ENCODE measurements around the gene ZBTB16. TPM values are rescaled to one million over a fixed set of nuclear protein-coding genes. Genes with fewer than 3 reads are reported as not detected.

Gene ZBTB16
- total and polyA plus RNA-seq, 2 of the 13 experiments (the other 11 are each of a cell fraction or from before 2014, with no cell fraction given) = not detected

GRCh38 chr11:114232400-114233059 is 173.0 kb downstream of the ZBTB16 start (continued):
- TF ChIP-seq HNF4A (CRISPR knock-in tag; IDR thresholded peaks at IDR 0.05) (peak; percentile 13; the same call in 1 of the 2 replicates), PHF20 (CRISPR knock-in tag; IDR thresholded peaks at IDR 0.05) (no peak)
- TF ChIP-seq, protein P1, sequence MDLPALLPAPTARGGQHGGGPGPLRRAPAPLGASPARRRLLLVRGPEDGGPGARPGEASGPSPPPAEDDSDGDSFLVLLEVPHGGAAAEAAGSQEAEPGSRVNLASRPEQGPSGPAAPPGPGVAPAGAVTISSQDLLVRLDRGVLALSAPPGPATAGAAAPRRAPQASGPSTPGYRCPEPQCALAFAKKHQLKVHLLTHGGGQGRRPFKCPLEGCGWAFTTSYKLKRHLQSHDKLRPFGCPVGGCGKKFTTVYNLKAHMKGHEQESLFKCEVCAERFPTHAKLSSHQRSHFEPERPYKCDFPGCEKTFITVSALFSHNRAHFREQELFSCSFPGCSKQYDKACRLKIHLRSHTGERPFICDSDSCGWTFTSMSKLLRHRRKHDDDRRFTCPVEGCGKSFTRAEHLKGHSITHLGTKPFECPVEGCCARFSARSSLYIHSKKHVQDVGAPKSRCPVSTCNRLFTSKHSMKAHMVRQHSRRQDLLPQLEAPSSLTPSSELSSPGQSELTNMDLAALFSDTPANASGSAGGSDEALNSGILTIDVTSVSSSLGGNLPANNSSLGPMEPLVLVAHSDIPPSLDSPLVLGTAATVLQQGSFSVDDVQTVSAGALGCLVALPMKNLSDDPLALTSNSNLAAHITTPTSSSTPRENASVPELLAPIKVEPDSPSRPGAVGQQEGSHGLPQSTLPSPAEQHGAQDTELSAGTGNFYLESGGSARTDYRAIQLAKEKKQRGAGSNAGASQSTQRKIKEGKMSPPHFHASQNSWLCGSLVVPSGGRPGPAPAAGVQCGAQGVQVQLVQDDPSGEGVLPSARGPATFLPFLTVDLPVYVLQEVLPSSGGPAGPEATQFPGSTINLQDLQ (CRISPR knock-in tag; IDR thresholded peaks at IDR 0.05) = no peak

DNA sequence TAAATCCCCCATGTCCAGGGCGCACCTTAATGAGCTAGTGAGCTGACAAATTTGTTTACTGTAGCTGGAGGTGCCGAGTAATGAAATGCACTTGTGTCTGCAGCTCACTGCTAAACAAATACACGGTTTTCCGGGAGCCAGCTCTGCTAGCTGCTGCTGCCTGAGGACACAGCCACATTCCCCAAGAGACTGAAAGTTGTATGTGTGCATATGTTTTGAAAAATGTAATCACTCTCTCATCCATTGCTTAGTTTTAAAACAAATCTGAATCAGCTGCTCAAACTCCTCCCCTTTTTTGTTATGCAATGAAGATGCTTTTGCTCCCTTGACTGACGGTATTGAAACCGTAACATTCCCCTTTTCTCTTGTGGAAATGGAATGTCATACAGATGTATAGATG is 174.2 kb downstream of the ZBTB16 start:
- Histone ChIP-seq H3K36me3 (replicated peaks in 1 of 2; ENCODE audit: control insufficient read depth in 1 of 2, insufficient read depth in 2 of 2, low read length in 2 of 2) (no peaks in the 10 kb centered on the region), H3K27ac (ENCODE audit: extremely low read length, insufficient read depth, low read length) (no peak overlapping the region), H3K9ac (ENCODE audit: insufficient read depth, low read depth, low read length) (no peak overlapping the region), H3K4me2 (ENCODE audit: low read depth, low read length) (no peak overlapping the region), H3K79me2 (ENCODE audit: insufficient read depth, low read length) (no peaks in the 10 kb centered on the region), H3K9me3 (ENCODE audit: low read length) (no peaks in the 10 kb centered on the region), H3K4me3 (replicated peaks in 1 of 3; ENCODE audit: insufficient read depth in 1 of 3, low read depth in 2 of 3, low read length in 3 of 3) (no peak overlapping the region), H3K4me1 (ENCODE audit: insufficient read depth, low read length) (no peaks in the 10 kb centered on the region), H2AFZ (ENCODE audit: low read length) (no peak overlapping the region), H3K27me3 (ENCODE audit: control insufficient read depth in 1 of 2, insufficient read depth in 2 of 2, low read length in 2 of 2) (peaks cover 0 to 25% of the 10 kb centered on the region in 2 experiments; a peak in 2 of 5 replicates), H4K20me1 (ENCODE audit: insufficient read depth, low read length) (no peaks in the 10 kb centered on the region)
- ATAC-seq (no peak), FAIRE-seq (no peak), DNase-seq (ENCODE audit: low spot score) (no peak)
- in situ Hi-C loops (cut with HindIII; ENCODE audit: extremely low pct_ligation_motif_present, low pct_unique_long_range_greater_than_20kb) (no loop called here), intact Hi-C loops (cut with micrococcal nuclease; ENCODE audit: unreplicated experiment) (no loop called here)
- ChIA-PET POLR2A (no interaction called here), CTCF (ENCODE audit: low intra/inter-chr PET ratio, low total read pairs) (no interaction called here)
- WGBS (ENCODE audit: low lambda C conversion rate) = 9% methylated on average over 6 of the region's 6 CpGs
- no TSS peak for BruUV-seq (replicated peaks)
- TF ChIP-seq, protein P2, sequence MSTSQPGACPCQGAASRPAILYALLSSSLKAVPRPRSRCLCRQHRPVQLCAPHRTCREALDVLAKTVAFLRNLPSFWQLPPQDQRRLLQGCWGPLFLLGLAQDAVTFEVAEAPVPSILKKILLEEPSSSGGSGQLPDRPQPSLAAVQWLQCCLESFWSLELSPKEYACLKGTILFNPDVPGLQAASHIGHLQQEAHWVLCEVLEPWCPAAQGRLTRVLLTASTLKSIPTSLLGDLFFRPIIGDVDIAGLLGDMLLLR (CRISPR knock-in tag; IDR thresholded peaks at IDR 0.05) = no peak

All from HepG2 (cell line).